GM23338 (cell line): ENCODE data around the gene ZFHX3. TPM values are rescaled to one million over a fixed set of nuclear protein-coding genes. Genes with fewer than 3 reads are reported as not detected.

ENCODE experiments used
- ATAC-seq: fragments of 200-7000 bp; cut with Tn5 transposase; 3 replicates; pipeline ENCODE4 v1.9.1; 2020
- DNase-seq: peaks from one replicate; pipeline ENCODE4 v3.0.0-alpha.2; 2015; ENCODE audit warnings: low spot score
- H2AFZ ChIP-seq: fragments of 200-600 bp; sonication (generic); 2 replicates; pipeline ENCODE4 v1.8.0; 2016; ENCODE audit warnings: antibody characterized with exemption, mild to moderate bottlenecking, moderate library complexity
- H3F3A ChIP-seq: fragments of 200-600 bp; sonication (generic); replicated peaks from 2 replicates; pipeline ENCODE4 v1.8.0; 2017; ENCODE audit warnings: antibody characterized with exemption, mixed run types, low read depth
- H3K27ac ChIP-seq: fragments of 200-600 bp; sonication (generic); 2 replicates; pipeline ENCODE4 v1.6.1; 2016; ENCODE audit warnings: low read depth
- H3K27me3 ChIP-seq: fragments of 200-600 bp; sonication (generic); 2 replicates; pipeline ENCODE4 v1.8.0; 2016; ENCODE audit warnings: mild to moderate bottlenecking, mixed run types, moderate library complexity; ENCODE audit not compliant: insufficient read depth
- H3K36me3 ChIP-seq: fragments of 200-600 bp; sonication (generic); 2 replicates; pipeline ENCODE4 v1.8.0; 2016; ENCODE audit warnings: mild to moderate bottlenecking; ENCODE audit not compliant: insufficient read depth
- H3K4me1 ChIP-seq: fragments of 200-600 bp; sonication (generic); 2 replicates; pipeline ENCODE4 v1.8.0; 2016; ENCODE audit warnings: mild to moderate bottlenecking, moderate library complexity; ENCODE audit not compliant: insufficient read depth
- H3K4me2 ChIP-seq: fragments of 200-600 bp; sonication (generic); 2 replicates; pipeline ENCODE4 v1.7.1; 2017; ENCODE audit warnings: mixed run types
- H3K4me3 ChIP-seq: fragments of 200-600 bp; sonication (generic); 2 replicates; pipeline ENCODE4 v1.6.1; 2016; ENCODE audit warnings: mixed run types
- H3K79me2 ChIP-seq: fragments of 200-600 bp; sonication (generic); replicated peaks from 2 replicates; pipeline ENCODE4 v1.8.0; 2017; ENCODE audit warnings: mild to moderate bottlenecking; ENCODE audit not compliant: insufficient read depth
- H3K9me2 ChIP-seq: fragments of 200-600 bp; sonication (generic); 2 replicates; pipeline ENCODE4 v1.8.0; 2017; ENCODE audit not compliant: insufficient read depth
- H4K20me1 ChIP-seq: fragments of 200-600 bp; sonication (generic); replicated peaks from 2 replicates; pipeline ENCODE4 v1.8.0; 2017; ENCODE audit warnings: mild to moderate bottlenecking; ENCODE audit not compliant: insufficient read depth
- H3K27ac Mint-ChIP-seq: 2 replicates; pipeline ENCODE4 v1.8.0; 2020; ENCODE audit warnings: inconsistent platforms, mild to moderate bottlenecking, moderate library complexity, mixed read lengths
- H3K27me3 Mint-ChIP-seq: 3 replicates; pipeline ENCODE4 v1.8.0; 2022; ENCODE audit warnings: low read depth, mild to moderate bottlenecking, moderate library complexity, mixed read lengths, inconsistent platforms; ENCODE audit not compliant: insufficient read depth, poor library complexity
- H3K36me3 Mint-ChIP-seq: 3 replicates; pipeline ENCODE4 v1.8.0; 2021; ENCODE audit warnings: low read depth, mild to moderate bottlenecking, inconsistent platforms, moderate library complexity, mixed read lengths
- H3K4me1 Mint-ChIP-seq: 3 replicates; pipeline ENCODE4 v1.8.0; 2020; ENCODE audit warnings: mild to moderate bottlenecking, inconsistent platforms, mixed read lengths
- H3K4me3 Mint-ChIP-seq: 3 replicates; pipeline ENCODE4 v1.8.0; 2021; ENCODE audit warnings: moderate library complexity, mild to moderate bottlenecking, inconsistent platforms, mixed read lengths
- H3K9me3 Mint-ChIP-seq: 3 replicates; pipeline ENCODE4 v1.8.0; 2020; ENCODE audit warnings: moderate library complexity, mild to moderate bottlenecking, inconsistent platforms, mixed read lengths
- CREB1 ChIP-seq: fragments of 250-450 bp; sonication (Bioruptor Pico); IDR thresholded peaks from 2 replicates; pipeline ENCODE4 v1.5.0; 2020; ENCODE audit warnings: low read depth, mild to moderate bottlenecking, moderate library complexity
- CTCF ChIP-seq, 2 experiments: fragments of 200-600 bp in 1 of 2; sonication (generic) in 1 of 2; conservative IDR thresholded peaks; 2 replicates each; pipeline versions ENCODE4 v1.5.1 to v1.6.1; 2016 to 2017; ENCODE audit warnings: antibody characterized with exemption in 2 of 2, low read depth in 2 of 2, mild to moderate bottlenecking in 2 of 2, moderate library complexity in 1 of 2
- EZH2 ChIP-seq: fragments of 200-600 bp; sonication (generic); IDR thresholded peaks from one replicate; pipeline ENCODE4 v1.8.0; 2017; ENCODE audit warnings: antibody characterized with exemption, mild to moderate bottlenecking, low read depth; ENCODE audit not compliant: unreplicated experiment
- JUNB ChIP-seq: IDR thresholded peaks from one replicate; pipeline ENCODE4 v1.6.1; 2016; ENCODE audit warnings: antibody characterized with exemption; ENCODE audit not compliant: unreplicated experiment
- NANOG ChIP-seq: IDR thresholded peaks from 2 replicates; pipeline ENCODE4 v1.6.1; 2016; ENCODE audit warnings: antibody characterized with exemption, borderline replicate concordance
- POLR2AphosphoS5 ChIP-seq: IDR thresholded peaks from 2 replicates; pipeline ENCODE4 v1.6.1; 2016; ENCODE audit warnings: antibody characterized with exemption, low read depth
- REST ChIP-seq: IDR thresholded peaks from one replicate; pipeline ENCODE4 v1.6.1; 2018; ENCODE audit warnings: antibody characterized with exemption; ENCODE audit not compliant: unreplicated experiment
- STAT1 ChIP-seq: IDR thresholded peaks from one replicate; pipeline ENCODE4 v1.6.1; 2016; ENCODE audit warnings: antibody characterized with exemption; ENCODE audit not compliant: unreplicated experiment
- ZNF114 ChIP-seq: fragments of 250-450 bp; sonication (Bioruptor Pico); IDR thresholded peaks from 2 replicates; pipeline ENCODE4 v1.5.0; 2020; ENCODE audit warnings: mild to moderate bottlenecking, moderate library complexity
- ZNF331 ChIP-seq: fragments of 250-450 bp; sonication (Bioruptor Pico); IDR thresholded peaks from 2 replicates; pipeline ENCODE4 v1.5.0; 2020; ENCODE audit warnings: low read depth, mild to moderate bottlenecking, moderate library complexity
- ZNF462 ChIP-seq: fragments of 250-450 bp; sonication (Bioruptor Pico); IDR thresholded peaks from 2 replicates; pipeline ENCODE4 v1.5.0; 2020; ENCODE audit warnings: mild to moderate bottlenecking, moderate library complexity
- polyA plus RNA-seq: library from polyadenylated mRNA; unstranded; fragments of >200 nt; fragmentation: Nextera tagmentation; extraction: Ambion mirVana; gene quantifications from 2 replicates; pipeline ENCODE4 v1.2.1, GENCODE V29; 2016
- total RNA-seq: library from RNA; depleted of rRNA; stranded (reverse); fragments of >200 nt; shearing (Covaris generic); gene quantifications from 2 replicates; pipeline ENCODE4 v1.2.3, GENCODE V29; 2014

The ZFHX3 gene
- total and polyA plus RNA-seq, 2 experiments from 2014 or later, result 1.0 to 1.5 TPM

GRCh38 chr16:72945611-72946010, 102.3 kb downstream of the ZFHX3 start (continued):
- TF ChIP-seq ZNF462, result no peak

GRCh38 chr16:72944757-72945485, 103.0 kb downstream of the ZFHX3 start:
- Histone ChIP-seq H2AFZ (no peak overlapping the region), H3K27me3 (no peaks in the 10 kb centered on the region), H3K36me3 (no peaks in the 10 kb centered on the region), H3K4me3 (no peak overlapping the region), H3K27ac (no peak overlapping the region), H3F3A (no peaks in the 10 kb centered on the region), H4K20me1 (no peaks in the 10 kb centered on the region), H3K4me2 (no peak overlapping the region), H3K4me1 (peaks cover 5% of the 10 kb centered on the region; the same call in 1 of the 2 replicates), H3K9me2 (no peaks in the 10 kb centered on the region), H3K79me2 (no peaks in the 10 kb centered on the region)
- H3K9me3 Mint-ChIP-seq, result no peaks in the 10 kb centered on the region
- H3K27ac Mint-ChIP-seq, result no peak overlapping the region
- DNase-seq (no peak), ATAC-seq (no peak)
- peaks cover 6% of the 10 kb centered on the region for H3K27me3 Mint-ChIP-seq
- H3K4me1 Mint-ChIP-seq, result peaks cover 25% of the 10 kb centered on the region
- H3K4me3 Mint-ChIP-seq, result no peak overlapping the region
- peaks cover 2% of the 10 kb centered on the region; the same call in 1 of the 3 replicates for H3K36me3 Mint-ChIP-seq
- TF ChIP-seq CREB1 (CRISPR knock-in tag), result no peak
- TF ChIP-seq ZNF114 (CRISPR knock-in tag), result no peak
- TF ChIP-seq POLR2AphosphoS5, result no peak
- TF ChIP-seq ZNF331 (CRISPR knock-in tag), result no peak
- no peak for TF ChIP-seq STAT1
- TF ChIP-seq EZH2, result no peak
- no peak for TF ChIP-seq CTCF (conservative IDR thresholded peaks at IDR 0.05; ENCODE audit: low read depth in 2 of 2)
- TF ChIP-seq REST, result no peak
- no peak for TF ChIP-seq JUNB
- TF ChIP-seq NANOG, result no peak
